ENCODE measurements around the gene HPN. TPM values are rescaled to one million over a fixed set of nuclear protein-coding genes. Genes with fewer than 3 reads are reported as not detected.

The HPN gene
- total RNA-seq, 2 experiments from 2014 or later = not detected

DNA sequence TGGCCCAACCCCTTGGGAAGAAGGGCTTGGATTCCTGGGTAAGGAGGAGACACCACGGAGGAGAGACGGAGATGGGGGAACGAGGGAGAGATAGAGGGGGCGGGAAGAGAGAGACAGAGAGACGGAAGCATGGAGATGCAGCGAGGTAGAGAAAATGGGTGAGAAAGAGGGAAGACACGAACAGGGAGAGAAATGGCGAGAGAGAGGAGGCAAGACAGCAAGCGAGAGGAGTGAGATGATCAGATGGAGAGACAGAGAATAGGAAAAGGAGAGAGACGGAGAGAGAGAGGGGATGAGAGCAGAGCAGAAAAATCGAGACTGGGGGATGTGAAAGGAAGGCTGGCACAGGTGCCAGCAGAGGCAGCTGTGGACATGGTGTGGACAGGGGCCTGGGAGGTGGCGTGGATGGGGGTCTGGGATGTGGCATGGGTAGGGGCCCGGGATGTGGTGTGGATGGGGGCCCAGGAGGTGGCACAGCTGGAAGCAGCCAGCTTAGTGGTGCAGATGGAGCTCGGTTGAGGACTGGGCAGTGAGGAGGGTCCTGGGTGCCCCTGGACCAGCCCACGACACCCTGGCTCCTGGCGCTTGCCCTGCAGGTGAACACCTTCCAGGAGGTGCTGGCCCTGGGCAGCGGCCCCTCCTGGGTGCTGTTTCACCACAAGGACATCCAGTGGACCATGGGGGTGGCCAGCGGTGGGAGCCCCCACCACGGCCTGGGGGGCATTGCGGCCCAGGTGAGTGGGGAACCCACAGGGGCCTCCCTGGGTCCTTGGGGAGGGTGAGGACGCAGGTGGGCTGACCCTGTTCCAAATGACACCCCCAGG, 33.9 kb downstream of the HPN start:
- H3K36me3 Mint-ChIP-seq (ENCODE audit: low read depth) = no peaks in the 10 kb centered on the region
- Histone ChIP-seq H3K9me3 (ENCODE audit: control insufficient read depth in 1 of 2, insufficient read depth in 1 of 2, low read length in 2 of 2) (peaks cover 3 to 7% of the 10 kb centered on the region in 2 experiments), H3K4me1 (ENCODE audit: insufficient read depth, low read length) (no peaks in the 10 kb centered on the region), H3K27me3 (ENCODE audit: control insufficient read depth in 1 of 2, insufficient read depth in 2 of 2, low read length in 2 of 2) (peaks cover 0 to under 1% of the 10 kb centered on the region in 2 experiments), H3K27ac (ENCODE audit: low read depth in 1 of 2, low read length in 2 of 2) (no peak overlapping the region), H3K36me3 (ENCODE audit: insufficient read depth, low read length) (no peaks in the 10 kb centered on the region), H3K4me3 (ENCODE audit: low read length) (no peak overlapping the region)
- CTCF ChIA-PET = no interaction called here
- TF ChIP-seq, protein P1, sequence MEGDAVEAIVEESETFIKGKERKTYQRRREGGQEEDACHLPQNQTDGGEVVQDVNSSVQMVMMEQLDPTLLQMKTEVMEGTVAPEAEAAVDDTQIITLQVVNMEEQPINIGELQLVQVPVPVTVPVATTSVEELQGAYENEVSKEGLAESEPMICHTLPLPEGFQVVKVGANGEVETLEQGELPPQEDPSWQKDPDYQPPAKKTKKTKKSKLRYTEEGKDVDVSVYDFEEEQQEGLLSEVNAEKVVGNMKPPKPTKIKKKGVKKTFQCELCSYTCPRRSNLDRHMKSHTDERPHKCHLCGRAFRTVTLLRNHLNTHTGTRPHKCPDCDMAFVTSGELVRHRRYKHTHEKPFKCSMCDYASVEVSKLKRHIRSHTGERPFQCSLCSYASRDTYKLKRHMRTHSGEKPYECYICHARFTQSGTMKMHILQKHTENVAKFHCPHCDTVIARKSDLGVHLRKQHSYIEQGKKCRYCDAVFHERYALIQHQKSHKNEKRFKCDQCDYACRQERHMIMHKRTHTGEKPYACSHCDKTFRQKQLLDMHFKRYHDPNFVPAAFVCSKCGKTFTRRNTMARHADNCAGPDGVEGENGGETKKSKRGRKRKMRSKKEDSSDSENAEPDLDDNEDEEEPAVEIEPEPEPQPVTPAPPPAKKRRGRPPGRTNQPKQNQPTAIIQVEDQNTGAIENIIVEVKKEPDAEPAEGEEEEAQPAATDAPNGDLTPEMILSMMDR (IDR thresholded peaks at IDR 0.05) = no peak
- no peak overlapping the region for H3K4me3 Mint-ChIP-seq
- H3K4me1 Mint-ChIP-seq (ENCODE audit: low read depth) = no peaks in the 10 kb centered on the region
- H3K27ac Mint-ChIP-seq = no peak overlapping the region
- ATAC-seq (ENCODE audit: poor library complexity) (no peak), DNase-seq (no peak)
- POLR2A ChIA-PET = no interaction called here
- intact Hi-C loops (cut with DNase I, micrococcal nuclease) = no loop called here
- peaks cover 5% of the 10 kb centered on the region for H3K27me3 Mint-ChIP-seq
- no peaks in the 10 kb centered on the region for H3K9me3 Mint-ChIP-seq

DNA sequence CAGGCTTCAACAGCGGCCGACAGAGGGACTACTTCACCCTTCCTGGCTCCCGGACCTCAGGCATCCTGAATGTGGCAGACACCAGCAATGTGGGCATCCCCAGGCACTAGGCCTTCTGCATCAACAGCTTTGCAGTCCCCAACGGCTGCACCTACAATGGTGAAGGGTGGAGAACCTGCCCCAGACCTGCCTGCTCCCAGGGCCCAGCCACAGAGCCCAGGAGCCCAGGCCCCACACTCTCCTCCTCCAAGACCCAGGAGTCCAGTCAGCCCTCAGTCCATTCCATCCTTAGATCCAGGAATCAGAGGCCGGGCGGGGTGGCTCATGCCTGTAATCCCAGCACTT, 34.5 kb downstream of the HPN start:
- ChIA-PET POLR2A (no interaction called here), CTCF (no interaction called here)
- no peak overlapping the region for H3K27ac Mint-ChIP-seq

DNA sequence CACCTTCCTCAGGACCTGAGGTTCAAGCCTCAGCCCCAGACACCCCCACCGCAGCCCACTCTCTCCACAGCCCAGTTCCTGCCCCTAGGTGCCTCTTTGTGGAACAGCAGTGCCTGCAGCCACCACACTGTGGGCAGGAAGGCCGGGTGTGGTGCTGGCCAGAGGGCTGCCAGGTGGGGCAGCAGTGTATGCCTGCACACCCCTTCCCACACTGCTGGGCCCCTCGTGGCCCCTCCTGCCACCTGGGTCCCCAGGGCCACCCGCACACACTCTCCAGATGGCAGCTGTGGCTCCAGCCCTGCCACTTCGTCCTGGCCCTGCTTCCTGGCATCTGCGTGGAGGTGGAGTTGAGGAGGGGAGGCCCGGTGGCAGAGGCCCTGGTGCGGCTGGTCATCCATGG, 35.1 kb downstream of the HPN start:
- H3K4me3 ChIP-seq (ENCODE audit: low read length) = no peak overlapping the region
- TF ChIP-seq, protein P1 (IDR thresholded peaks at IDR 0.05) = no peak
- H3K4me1 ChIP-seq (ENCODE audit: insufficient read depth, low read length) = no peaks in the 10 kb centered on the region
- H3K27me3 ChIP-seq (ENCODE audit: control insufficient read depth in 1 of 2, insufficient read depth in 2 of 2, low read length in 2 of 2) = no peaks in the 10 kb centered on the region
- ATAC-seq (ENCODE audit: poor library complexity) (no peak), DNase-seq (no peak)
- intact Hi-C loops (cut with DNase I, micrococcal nuclease) = no loop called here
- peaks cover 0 to 4% of the 10 kb centered on the region in 2 experiments for H3K9me3 ChIP-seq (ENCODE audit: control insufficient read depth in 1 of 2, insufficient read depth in 1 of 2, low read length in 2 of 2)
- no peak overlapping the region for H3K4me3 Mint-ChIP-seq
- no peak overlapping the region for H3K27ac Mint-ChIP-seq
- H3K27me3 Mint-ChIP-seq = peaks cover 5% of the 10 kb centered on the region
- no peaks in the 10 kb centered on the region for H3K36me3 Mint-ChIP-seq (ENCODE audit: low read depth)
- ChIA-PET CTCF (no interaction called here), POLR2A (no interaction called here)
- H3K36me3 ChIP-seq (ENCODE audit: insufficient read depth, low read length) = no peaks in the 10 kb centered on the region
- no peaks in the 10 kb centered on the region for H3K4me1 Mint-ChIP-seq (ENCODE audit: low read depth)
- no peak overlapping the region for H3K27ac ChIP-seq (ENCODE audit: low read depth in 1 of 2, low read length in 2 of 2)
- no peaks in the 10 kb centered on the region for H3K9me3 Mint-ChIP-seq

More for the DNA sequence above, 34.5 kb downstream of the HPN start:
- no peak for ATAC-seq (ENCODE audit: poor library complexity)
- intact Hi-C loops (cut with DNase I, micrococcal nuclease) = no loop called here
- TF ChIP-seq, protein P1 (IDR thresholded peaks at IDR 0.05) = no peak
- no peaks in the 10 kb centered on the region for H3K9me3 Mint-ChIP-seq
- no peak overlapping the region for H3K4me3 Mint-ChIP-seq
- peaks cover 5% of the 10 kb centered on the region for H3K27me3 Mint-ChIP-seq
- Histone ChIP-seq H3K36me3 (ENCODE audit: insufficient read depth, low read length) (no peaks in the 10 kb centered on the region), H3K4me1 (ENCODE audit: insufficient read depth, low read length) (no peaks in the 10 kb centered on the region), H3K27ac (ENCODE audit: low read depth in 1 of 2, low read length in 2 of 2) (no peak overlapping the region), H3K9me3 (ENCODE audit: control insufficient read depth in 1 of 2, insufficient read depth in 1 of 2, low read length in 2 of 2) (peaks cover 0 to 4% of the 10 kb centered on the region in 2 experiments), H3K4me3 (ENCODE audit: low read length) (no peak overlapping the region), H3K27me3 (ENCODE audit: control insufficient read depth in 1 of 2, insufficient read depth in 2 of 2, low read length in 2 of 2) (no peaks in the 10 kb centered on the region)
- no peaks in the 10 kb centered on the region for H3K36me3 Mint-ChIP-seq (ENCODE audit: low read depth)
- no peaks in the 10 kb centered on the region for H3K4me1 Mint-ChIP-seq (ENCODE audit: low read depth)
- no peak for DNase-seq
